SH-SY5Y (cell line): Measurements from ENCODE around the gene ARTN.

ENCODE experiments used
- GATA2 ChIP-seq: IDR thresholded peaks from 2 replicates; pipeline ENCODE4 v1.6.1; 2011; ENCODE audit warnings: mild to moderate bottlenecking, low read depth, low read length
- GATA3 ChIP-seq: IDR thresholded peaks from 2 replicates; pipeline ENCODE4 v1.6.1; 2011; ENCODE audit warnings: low read depth, mild to moderate bottlenecking, low read length, moderate library complexity

DNA sequence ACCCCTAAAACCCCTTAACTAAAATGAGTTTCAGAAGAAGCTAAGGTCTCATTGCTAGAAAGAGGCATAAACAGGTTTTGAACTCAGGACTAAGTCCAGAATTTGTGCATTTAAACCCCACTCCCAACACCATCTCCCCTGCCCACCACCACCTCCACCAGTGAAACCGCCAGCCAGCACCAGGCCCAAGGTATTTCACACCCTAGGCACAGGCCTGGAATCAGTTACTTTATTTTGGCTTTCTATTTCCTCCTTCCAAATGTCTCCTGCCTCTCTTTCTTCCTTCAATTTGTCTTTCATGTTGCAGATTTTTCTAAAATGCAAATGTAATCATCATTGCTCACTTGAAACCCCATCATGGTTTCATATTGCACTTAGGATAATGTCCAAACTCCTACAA, 11.3 kb downstream of the ARTN start:
- TF ChIP-seq GATA2 (no peak), GATA3 (no peak)
